Neural progenitor cell (in vitro differentiated cells): Measurements from ENCODE around the gene CRELD2. TPM values are rescaled to one million over a fixed set of nuclear protein-coding genes. Genes with fewer than 3 reads are reported as not detected.
"Not testable (repeated sequence)": the region's sequence is repeated elsewhere in the genome, so short reads cannot be mapped to it uniquely, and the experiment has no call there.

Experiments
- DNase-seq: peaks from one replicate; pipeline ENCODE4 v3.0.0-alpha.2; 2016; ENCODE audit warnings: low spot score
- H2AFZ ChIP-seq: fragments of 200-600 bp; sonication (generic); replicated peaks from 2 replicates; pipeline ENCODE4 v1.6.1; 2016; ENCODE audit warnings: antibody characterized with exemption
- H3F3A ChIP-seq: fragments of 200-600 bp; sonication (generic); 2 replicates; pipeline ENCODE4 v1.6.1; 2016; ENCODE audit warnings: antibody characterized with exemption, low read depth
- H3K27ac ChIP-seq: fragments of 200-600 bp; sonication (generic); 2 replicates; pipeline ENCODE4 v1.5.1; 2016; ENCODE audit warnings: mild to moderate bottlenecking
- H3K27me3 ChIP-seq: fragments of 200-600 bp; sonication (generic); 2 replicates; pipeline ENCODE4 v1.6.1; 2016; ENCODE audit warnings: mild to moderate bottlenecking, moderate library complexity
- H3K36me3 ChIP-seq: fragments of 200-600 bp; sonication (generic); 2 replicates; pipeline ENCODE4 v1.5.1; 2016
- H3K4me1 ChIP-seq: fragments of 200-600 bp; sonication (generic); 2 replicates; pipeline ENCODE4 v1.6.1; 2016; ENCODE audit warnings: mixed run types
- H3K4me2 ChIP-seq: fragments of 200-600 bp; sonication (generic); 2 replicates; pipeline ENCODE4 v1.6.1; 2016
- H3K4me3 ChIP-seq: fragments of 200-600 bp; sonication (generic); 2 replicates; pipeline ENCODE4 v1.5.1; 2016
- H3K79me2 ChIP-seq: fragments of 200-600 bp; sonication (generic); 2 replicates; pipeline ENCODE4 v1.6.1; 2016; ENCODE audit warnings: low read depth
- H3K9ac ChIP-seq: fragments of 200-600 bp; sonication (generic); 2 replicates; pipeline ENCODE4 v1.6.1; 2016
- H3K9me3 ChIP-seq: fragments of 200-600 bp; sonication (generic); 2 replicates; pipeline ENCODE4 v1.5.1; 2016; ENCODE audit warnings: low read depth
- H4K20me1 ChIP-seq: fragments of 200-600 bp; sonication (generic); 2 replicates; pipeline ENCODE4 v1.6.1; 2016; ENCODE audit warnings: low read depth
- H3K27ac Mint-ChIP-seq: 3 replicates; pipeline ENCODE4 v1.8.0; 2021; ENCODE audit warnings: mixed read lengths
- H3K27me3 Mint-ChIP-seq: 2 replicates; pipeline ENCODE4 v1.8.0; 2022; ENCODE audit warnings: low read depth, mild to moderate bottlenecking, inconsistent platforms, moderate library complexity, mixed read lengths; ENCODE audit not compliant: insufficient read depth
- H3K36me3 Mint-ChIP-seq: 3 replicates; pipeline ENCODE4 v1.8.0; 2021; ENCODE audit warnings: mixed read lengths
- H3K4me1 Mint-ChIP-seq: 3 replicates; pipeline ENCODE4 v1.8.0; 2021; ENCODE audit warnings: mixed read lengths
- H3K4me3 Mint-ChIP-seq: 3 replicates; pipeline ENCODE4 v1.8.0; 2021; ENCODE audit warnings: mild to moderate bottlenecking, moderate library complexity, mixed read lengths
- H3K9me3 Mint-ChIP-seq: 3 replicates; pipeline ENCODE4 v1.8.0; 2020; ENCODE audit warnings: mixed read lengths
- EZH2 ChIP-seq: fragments of 200-600 bp; sonication (generic); IDR thresholded peaks from 2 replicates; pipeline ENCODE4 v1.6.1; 2017; ENCODE audit warnings: antibody characterized with exemption, mild to moderate bottlenecking, moderate library complexity
- EZH2phosphoT487 ChIP-seq: fragments of 200-600 bp; sonication (generic); IDR thresholded peaks from 2 replicates; pipeline ENCODE4 v1.6.1; 2017; ENCODE audit warnings: antibody characterized with exemption
- total RNA-seq: library from RNA; depleted of rRNA; stranded (reverse); fragments of >200 nt; gene quantifications from 2 replicates; pipeline ENCODE4 v1.2.3, GENCODE V29; 2015; ENCODE audit warnings: low replicate concordance
- TF ChIP-seq, protein P1 (sequence below): fragments of 200-600 bp; sonication (generic); IDR thresholded peaks from 2 replicates; pipeline ENCODE4 v1.5.1; 2017; ENCODE audit warnings: antibody characterized with exemption, mild to moderate bottlenecking

CRELD2 gene
- total RNA-seq, 1 donor from 2014 or later, result 12.2 TPM

DNA sequence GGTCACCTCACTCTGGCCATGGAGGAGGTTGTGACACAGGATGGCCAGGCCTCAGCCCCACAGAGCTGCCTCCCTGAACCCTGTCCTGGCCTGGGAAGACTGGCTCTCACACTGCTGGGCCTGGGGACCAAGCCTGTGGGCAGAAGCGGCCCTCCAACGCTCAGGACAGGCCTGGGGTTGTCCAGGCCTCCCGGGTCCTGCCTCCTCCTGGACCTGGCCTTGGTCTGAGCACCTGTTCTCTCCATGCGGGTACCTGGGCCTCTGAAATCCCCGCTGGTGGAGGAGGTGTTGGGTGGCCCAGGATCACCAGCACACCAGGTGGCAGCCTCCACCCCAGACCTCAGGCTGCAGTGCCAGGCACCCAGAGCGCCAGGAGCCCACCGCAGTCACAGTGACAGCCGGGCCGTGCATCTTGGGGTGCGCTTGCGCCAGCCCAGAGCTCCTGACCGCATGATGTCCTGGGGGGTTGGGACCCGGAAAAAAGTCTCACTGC is 26.0 kb downstream of the CRELD2 start:
- peaks cover 14% of the 10 kb centered on the region for H3K4me1 Mint-ChIP-seq
- Histone ChIP-seq H3F3A (no peaks in the 10 kb centered on the region), H3K27me3 (no peaks in the 10 kb centered on the region), H3K27ac (no peak overlapping the region), H3K9me3 (no peaks in the 10 kb centered on the region), H3K4me3 (no peak overlapping the region), H3K36me3 (no peaks in the 10 kb centered on the region), H3K79me2 (no peaks in the 10 kb centered on the region), H4K20me1 (no peaks in the 10 kb centered on the region), H2AFZ (no peak overlapping the region), H3K9ac (no peak overlapping the region), H3K4me2 (no peak overlapping the region), H3K4me1 (peaks cover 10% of the 10 kb centered on the region)
- no peaks in the 10 kb centered on the region for H3K36me3 Mint-ChIP-seq
- no peak overlapping the region for H3K4me3 Mint-ChIP-seq
- H3K27ac Mint-ChIP-seq, result no peak overlapping the region
- peaks cover 3% of the 10 kb centered on the region for H3K9me3 Mint-ChIP-seq
- H3K27me3 Mint-ChIP-seq, result peaks cover 5% of the 10 kb centered on the region
- DNase-seq, result no peak
- TF ChIP-seq EZH2phosphoT487 (no peak), EZH2 (no peak)
- TF ChIP-seq, protein P1, sequence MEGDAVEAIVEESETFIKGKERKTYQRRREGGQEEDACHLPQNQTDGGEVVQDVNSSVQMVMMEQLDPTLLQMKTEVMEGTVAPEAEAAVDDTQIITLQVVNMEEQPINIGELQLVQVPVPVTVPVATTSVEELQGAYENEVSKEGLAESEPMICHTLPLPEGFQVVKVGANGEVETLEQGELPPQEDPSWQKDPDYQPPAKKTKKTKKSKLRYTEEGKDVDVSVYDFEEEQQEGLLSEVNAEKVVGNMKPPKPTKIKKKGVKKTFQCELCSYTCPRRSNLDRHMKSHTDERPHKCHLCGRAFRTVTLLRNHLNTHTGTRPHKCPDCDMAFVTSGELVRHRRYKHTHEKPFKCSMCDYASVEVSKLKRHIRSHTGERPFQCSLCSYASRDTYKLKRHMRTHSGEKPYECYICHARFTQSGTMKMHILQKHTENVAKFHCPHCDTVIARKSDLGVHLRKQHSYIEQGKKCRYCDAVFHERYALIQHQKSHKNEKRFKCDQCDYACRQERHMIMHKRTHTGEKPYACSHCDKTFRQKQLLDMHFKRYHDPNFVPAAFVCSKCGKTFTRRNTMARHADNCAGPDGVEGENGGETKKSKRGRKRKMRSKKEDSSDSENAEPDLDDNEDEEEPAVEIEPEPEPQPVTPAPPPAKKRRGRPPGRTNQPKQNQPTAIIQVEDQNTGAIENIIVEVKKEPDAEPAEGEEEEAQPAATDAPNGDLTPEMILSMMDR, result no peak

DNA sequence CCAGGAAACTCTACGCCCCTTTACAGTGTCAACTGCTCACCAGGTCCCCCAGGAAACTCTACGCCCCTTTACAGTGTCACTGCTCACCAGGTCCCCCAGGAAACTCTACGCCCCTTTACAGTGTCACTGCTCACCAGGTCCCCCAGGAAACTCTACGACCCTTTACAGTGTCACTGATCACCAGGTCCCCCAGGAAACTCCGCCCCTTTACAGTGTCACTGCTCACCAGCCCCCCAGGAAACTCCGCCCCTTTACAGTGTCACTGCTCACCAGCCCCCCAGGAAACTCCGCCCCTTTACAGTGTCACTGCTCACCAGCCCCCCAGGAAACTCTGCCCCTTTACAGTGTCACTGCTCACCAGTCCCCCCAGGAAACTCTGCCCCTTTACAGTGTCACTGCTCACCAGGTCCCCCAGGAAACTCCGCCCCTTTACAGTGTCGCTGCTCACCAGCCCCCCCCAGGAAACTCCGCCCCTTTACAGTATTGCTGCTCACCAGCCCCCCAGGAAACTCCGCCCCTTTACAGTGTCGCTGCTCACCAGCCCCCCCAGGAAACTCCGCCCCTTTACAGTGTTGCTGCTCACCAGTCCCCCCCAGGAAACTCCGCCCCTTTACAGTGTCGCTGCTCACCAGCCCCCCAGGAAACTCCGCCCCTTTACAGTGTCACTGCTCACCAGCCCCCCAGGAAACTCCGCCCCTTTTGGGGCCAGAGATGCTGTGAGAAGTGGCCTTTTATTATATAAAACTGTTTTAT is 26.8 kb downstream of the CRELD2 start:
- not testable (repeated sequence) for H3F3A ChIP-seq, H3K36me3 Mint-ChIP-seq, H3K4me3 Mint-ChIP-seq, H3K36me3 ChIP-seq, H2AFZ ChIP-seq, H3K27me3 ChIP-seq, H3K27me3 Mint-ChIP-seq, H3K79me2 ChIP-seq, H3K4me2 ChIP-seq, H3K4me3 ChIP-seq, H4K20me1 ChIP-seq, DNase-seq, H3K27ac Mint-ChIP-seq, H3K27ac ChIP-seq, H3K9me3 ChIP-seq, H3K9ac ChIP-seq, H3K9me3 Mint-ChIP-seq
- peaks cover 12% of the 10 kb centered on the region for H3K4me1 Mint-ChIP-seq
- H3K4me1 ChIP-seq, result peaks cover 10% of the 10 kb centered on the region

DNA sequence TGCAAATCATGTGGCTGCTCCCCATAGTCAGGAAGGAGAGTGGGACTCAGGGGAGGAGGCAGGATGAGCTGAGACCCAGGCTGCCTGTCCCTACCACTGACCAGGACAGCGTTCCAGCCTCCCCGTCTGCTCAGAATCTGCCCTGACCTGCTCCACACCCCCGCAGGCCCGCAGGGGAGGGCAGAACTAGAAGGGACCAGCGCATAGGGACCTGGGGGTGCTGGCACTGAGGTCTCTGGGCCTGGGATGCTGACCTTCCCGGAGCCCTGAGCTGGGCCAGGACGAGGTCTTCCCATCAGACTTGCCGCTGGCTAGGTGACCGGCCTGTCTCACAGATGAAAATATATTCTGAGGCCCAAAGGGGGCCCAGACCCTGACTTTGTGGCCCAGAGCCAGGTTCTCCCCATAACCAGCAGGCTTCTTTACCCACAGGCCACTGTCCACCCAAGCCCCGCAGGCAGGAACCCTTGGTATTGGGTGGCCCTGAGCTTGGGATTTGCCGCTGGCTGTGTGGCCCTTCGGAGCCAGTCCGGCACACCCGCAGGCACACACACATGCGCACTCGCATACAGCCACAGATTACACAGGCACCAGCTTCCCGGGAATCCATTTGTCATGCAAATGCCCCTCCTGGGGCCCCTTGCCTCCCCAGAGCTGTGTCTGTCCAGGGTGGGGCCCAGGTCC is 28.3 kb downstream of the CRELD2 start:
- no peak overlapping the region for H3K4me3 ChIP-seq
- H3K36me3 ChIP-seq, result no peaks in the 10 kb centered on the region
- H3K9me3 Mint-ChIP-seq, result no peaks in the 10 kb centered on the region
- H3K27me3 Mint-ChIP-seq, result no peaks in the 10 kb centered on the region
- DNase-seq, result peak; percentile 54
- no peaks in the 10 kb centered on the region for H3K79me2 ChIP-seq
- H2AFZ ChIP-seq, result no peak overlapping the region
- H3K4me3 Mint-ChIP-seq, result no peak overlapping the region
- H3K4me2 ChIP-seq, result no peak overlapping the region
- H4K20me1 ChIP-seq, result no peaks in the 10 kb centered on the region
- no peaks in the 10 kb centered on the region for H3K9me3 ChIP-seq
- TF ChIP-seq EZH2phosphoT487 (no peak), EZH2 (no peak)
- TF ChIP-seq, protein P1, result no peak
- no peak overlapping the region for H3K27ac ChIP-seq
- H3K36me3 Mint-ChIP-seq, result no peaks in the 10 kb centered on the region
- peaks cover 12% of the 10 kb centered on the region for H3K4me1 Mint-ChIP-seq
- H3K27me3 ChIP-seq, result no peaks in the 10 kb centered on the region
- no peaks in the 10 kb centered on the region for H3F3A ChIP-seq
- H3K4me1 ChIP-seq, result peaks cover 14% of the 10 kb centered on the region
- peak overlapping the region; percentile 42 for H3K27ac Mint-ChIP-seq
- no peak overlapping the region for H3K9ac ChIP-seq

DNA sequence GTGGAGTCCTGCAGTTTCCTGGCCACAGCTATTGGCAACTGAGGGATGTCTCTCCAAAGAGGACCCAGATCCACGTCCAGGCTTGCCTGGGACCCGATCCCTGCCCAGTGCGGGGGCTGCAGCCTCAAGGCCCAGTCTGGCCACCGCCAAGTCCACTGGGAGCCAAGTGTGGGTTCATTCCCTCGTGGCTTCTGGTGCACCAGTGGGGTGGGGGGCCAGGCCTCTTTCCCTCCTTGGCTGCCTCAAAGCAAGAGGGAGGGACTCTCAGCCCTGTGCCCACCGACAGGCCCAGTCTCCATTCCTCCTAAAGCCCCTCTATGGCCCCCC is 28.8 kb downstream of the CRELD2 start:
- Mint-ChIP-seq H3K4me3 (no peak overlapping the region), H3K36me3 (no peaks in the 10 kb centered on the region), H3K27me3 (no peaks in the 10 kb centered on the region), H3K27ac (no peak overlapping the region), H3K4me1 (peaks cover 12% of the 10 kb centered on the region), H3K9me3 (no peaks in the 10 kb centered on the region)
- Histone ChIP-seq H3K27me3 (no peaks in the 10 kb centered on the region), H3K4me3 (no peak overlapping the region), H2AFZ (no peak overlapping the region), H3K27ac (no peak overlapping the region), H3K4me2 (no peak overlapping the region), H3K79me2 (no peaks in the 10 kb centered on the region), H3K9ac (no peak overlapping the region), H3K36me3 (no peaks in the 10 kb centered on the region), H3F3A (no peaks in the 10 kb centered on the region), H4K20me1 (no peaks in the 10 kb centered on the region), H3K4me1 (peaks cover 14% of the 10 kb centered on the region), H3K9me3 (no peaks in the 10 kb centered on the region)
- TF ChIP-seq, protein P1, result no peak
- TF ChIP-seq EZH2 (no peak), EZH2phosphoT487 (no peak)
- no peak for DNase-seq
